Iris pigment epithelial cell (primary cell): ENCODE data around the gene AVPI1.
A peak's percentile ranks its signal among the peaks of the same experiment; 100 is the strongest.
"Not testable (repeated sequence)": the region's sequence is repeated elsewhere in the genome, so short reads cannot be mapped to it uniquely, and the experiment has no call there.

Experiments used
- DNase-seq: peaks from one replicate; pipeline ENCODE4 v3.0.0-alpha.2; 2011; ENCODE audit warnings: low read depth

The AVPI1 gene

DNA sequence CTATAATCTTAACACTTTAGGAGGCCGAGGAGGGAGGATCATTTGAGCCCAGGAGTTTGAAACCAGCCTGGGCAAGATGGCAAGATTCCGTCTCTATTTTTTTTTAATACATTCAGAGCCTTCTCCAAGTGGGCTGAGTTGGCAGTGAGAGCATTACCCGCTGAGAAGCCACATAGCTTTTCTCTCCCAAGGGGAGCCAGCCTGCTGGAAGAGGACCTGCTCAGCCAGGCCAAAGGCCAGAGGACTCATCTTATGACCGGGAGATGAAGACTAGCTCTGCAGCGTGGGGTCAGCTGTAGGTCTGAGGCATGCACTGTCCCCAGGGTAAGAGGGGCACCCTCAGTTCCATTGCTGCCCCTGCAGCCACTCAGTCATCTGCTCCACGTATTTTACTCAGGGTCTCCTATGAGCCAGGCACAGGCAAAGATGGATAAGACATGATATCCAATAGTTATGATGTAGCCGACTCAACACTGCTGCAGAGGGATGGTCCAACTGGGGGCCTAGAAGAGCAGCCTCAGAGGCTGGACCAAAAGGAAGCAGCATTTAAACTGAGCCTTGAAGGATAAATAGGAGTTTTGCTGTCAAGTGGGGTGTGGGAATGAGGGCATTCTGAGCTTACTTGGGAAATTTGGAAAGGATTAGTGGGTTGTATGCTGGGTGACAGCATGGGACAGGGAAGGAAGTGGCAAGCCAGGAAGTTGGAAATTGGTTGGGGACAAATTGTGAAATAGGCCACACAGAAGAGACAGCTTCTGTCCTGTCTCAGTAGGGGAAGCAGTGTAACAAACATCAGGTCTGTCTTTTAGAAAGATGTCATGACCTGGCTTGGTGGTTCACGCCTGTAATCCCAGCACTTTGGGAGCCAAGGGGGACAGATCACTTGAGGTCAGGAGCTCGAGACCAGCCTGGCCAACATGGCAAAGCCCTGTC lies 24.9 kb upstream of the AVPI1 start:
- no peak for DNase-seq

DNA sequence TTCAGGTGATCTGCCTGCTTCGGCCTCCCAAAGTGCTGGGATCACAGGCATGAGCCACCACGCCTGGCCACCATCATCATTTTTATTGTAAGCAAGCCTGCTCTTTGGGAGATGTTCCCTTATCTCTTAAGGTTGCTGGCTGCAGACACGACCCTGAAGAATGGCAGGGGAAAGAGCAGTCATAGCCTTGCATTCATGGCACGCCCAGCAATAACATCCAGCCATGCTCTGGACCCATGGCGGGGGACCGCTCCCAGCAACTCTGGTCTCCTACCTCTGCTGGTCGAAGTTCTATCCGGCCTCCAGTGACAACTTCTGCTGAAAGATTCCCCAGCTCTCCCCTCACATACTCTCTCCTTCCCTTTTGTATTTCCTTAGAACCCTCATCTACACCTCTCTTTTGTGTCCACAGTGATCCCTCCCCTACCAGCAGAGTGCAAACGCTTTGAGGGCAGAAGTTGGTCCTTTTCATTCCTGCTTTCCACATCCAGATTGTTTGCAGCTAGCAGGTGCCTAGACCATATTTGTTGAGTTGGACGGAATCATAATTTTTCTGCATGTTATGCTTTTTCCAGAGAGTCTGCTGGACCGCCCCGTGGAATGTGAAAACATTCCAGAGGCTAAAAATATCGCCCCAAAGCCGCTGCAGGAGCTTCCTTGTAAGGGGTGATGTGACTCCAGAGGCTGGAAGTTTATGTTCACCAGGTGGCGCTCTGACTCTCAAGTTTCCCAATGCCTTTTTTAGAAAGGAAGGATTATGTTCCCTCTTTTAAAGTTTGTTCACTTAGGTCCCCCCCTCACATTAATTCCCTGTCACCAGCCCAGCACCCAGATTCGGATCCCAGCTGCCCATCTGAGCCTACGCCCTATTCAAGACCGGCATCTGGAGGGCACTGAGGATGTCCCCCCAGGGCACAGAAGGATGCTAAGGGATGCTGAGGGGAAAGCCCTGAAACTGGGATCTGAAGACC lies 22.2 kb upstream of the AVPI1 start:
- DNase-seq: peak; percentile 81

DNA sequence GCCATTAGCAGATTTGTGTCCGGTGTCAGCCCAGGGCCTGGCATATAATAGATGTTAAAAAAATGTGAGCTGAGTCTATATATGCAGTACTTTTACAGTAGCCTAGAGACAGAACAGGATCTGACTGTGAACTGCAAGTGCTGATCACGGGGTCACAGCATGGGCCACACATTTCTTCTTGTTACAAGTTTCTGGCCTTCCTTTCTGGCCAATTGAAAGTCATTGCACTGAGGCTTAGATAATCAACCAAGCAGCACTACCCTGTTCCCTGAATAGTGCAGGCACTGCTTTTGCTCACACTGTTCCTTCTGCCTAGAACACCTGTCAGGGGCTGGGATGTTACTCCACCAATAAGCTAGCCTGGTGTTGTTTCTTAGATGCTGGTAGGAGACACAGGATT lies 21.1 kb upstream of the AVPI1 start:
- DNase-seq: no peak

DNA sequence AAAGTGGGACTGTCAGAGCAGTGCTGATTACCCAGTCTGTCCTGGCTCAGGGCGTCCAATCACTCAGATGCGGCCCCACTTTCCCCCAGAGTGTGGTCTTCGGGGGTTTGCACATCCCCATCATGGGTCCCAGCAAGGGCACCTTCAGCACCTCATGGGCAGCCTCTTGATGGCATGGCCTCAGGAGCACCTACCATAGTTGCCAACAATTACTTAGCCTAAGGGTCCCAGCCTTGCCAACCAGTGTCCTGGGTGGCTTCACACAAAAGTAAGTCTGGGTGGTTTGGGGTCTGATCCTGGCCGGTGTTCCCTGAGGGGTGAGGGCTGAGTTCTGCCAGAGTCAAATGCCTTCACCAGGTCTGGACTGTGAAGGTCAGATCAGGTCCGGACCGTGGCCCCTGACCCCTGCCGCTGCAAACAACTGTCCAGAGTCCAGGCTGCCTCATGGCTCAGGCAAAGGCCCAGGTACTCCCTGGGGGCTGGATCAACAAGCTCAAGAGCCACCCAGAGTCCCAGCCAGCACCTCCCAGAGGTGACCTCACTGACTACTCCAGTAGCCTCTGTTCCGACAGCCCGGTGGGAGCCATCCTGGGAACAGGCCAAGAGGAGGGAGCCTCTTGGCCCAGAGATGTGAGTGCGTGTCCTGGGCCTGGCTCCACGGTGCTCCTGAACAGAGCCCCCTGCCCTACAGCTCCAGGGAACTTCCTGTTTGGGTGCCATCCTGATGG lies 20.3 kb upstream of the AVPI1 start:
- DNase-seq: no peak

DNA sequence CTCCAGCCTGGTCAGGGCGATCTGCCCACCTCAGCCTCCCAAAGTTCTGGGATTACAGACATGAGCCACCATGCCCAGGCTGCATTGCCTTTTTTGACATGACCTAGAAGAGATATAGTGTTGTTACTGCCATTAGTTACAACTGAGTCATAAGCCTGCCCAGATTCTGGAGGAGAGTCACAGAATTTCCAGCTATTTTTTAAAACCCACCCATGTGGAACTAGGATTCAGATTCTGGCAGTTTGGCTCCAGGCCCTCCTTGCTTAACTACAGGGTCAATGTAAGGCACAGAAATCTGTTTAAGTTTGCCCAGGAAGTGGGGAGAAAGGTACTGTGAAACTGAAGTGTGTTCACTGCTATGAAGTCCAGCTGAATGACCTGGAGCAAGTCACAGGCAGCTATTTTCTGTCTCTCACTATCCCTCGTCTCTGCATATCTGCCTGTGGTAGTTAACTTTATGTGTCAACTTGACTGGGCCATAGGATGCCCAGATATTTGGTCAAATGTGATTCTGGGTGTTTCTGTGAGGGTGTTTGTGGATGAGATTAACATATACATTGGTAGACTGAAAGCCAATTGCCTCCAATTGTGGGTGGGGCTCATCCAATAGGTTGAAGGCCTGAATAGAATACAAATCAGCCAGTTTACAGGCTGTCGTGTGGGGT lies 18.1 kb upstream of the AVPI1 start:
- no peak for DNase-seq

DNA sequence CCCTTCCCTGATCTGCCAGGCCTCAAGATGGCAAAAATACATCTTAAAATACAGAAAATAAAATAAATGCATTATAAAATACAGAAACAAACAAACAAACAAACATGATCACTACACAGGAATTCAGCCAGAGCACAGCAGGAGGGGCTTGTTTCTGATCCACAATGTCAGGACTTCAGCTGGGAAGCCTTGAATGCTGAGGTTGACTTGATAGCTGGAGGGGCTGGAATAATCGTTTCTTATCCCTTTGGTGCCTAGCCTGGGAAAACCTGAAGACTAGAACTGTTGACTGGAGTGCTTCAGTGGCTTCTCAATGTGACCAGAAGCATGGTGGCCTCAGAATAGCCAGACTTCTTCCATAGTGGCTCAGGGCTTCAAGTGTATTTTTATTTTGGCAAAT lies 17.3 kb upstream of the AVPI1 start:
- DNase-seq: no peak

DNA sequence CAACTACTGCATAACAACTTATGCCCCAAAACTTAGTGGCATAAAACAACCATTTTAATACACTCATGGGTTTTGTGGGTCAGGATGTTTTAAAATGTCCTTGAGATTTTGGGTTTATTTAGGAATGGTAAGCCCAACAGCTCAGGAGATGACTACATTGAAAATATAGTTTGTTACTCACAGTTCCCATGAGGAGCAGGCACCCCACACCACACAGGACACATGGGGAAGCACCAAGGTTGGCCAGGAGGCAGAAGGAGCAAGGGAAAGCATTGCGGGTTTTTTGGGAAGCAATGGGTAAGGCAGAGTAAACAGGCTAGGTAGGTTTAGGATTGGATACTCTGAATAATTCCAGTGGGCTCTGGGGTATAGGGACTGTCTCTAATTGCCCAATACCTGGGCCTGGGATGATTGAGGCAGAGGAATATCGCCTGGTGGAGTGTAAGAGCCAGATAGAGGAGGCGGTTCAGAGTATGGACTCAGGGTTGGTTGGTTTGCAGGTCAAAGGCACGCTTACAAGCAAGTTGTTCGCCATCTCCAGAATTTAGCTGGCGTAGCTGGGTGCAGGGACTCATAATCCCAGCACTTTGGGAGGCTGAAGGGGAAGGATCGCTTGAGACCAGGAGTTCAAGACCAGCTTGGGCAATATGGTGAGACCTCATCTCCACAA lies 16.5 kb upstream of the AVPI1 start:
- no peak for DNase-seq

DNA sequence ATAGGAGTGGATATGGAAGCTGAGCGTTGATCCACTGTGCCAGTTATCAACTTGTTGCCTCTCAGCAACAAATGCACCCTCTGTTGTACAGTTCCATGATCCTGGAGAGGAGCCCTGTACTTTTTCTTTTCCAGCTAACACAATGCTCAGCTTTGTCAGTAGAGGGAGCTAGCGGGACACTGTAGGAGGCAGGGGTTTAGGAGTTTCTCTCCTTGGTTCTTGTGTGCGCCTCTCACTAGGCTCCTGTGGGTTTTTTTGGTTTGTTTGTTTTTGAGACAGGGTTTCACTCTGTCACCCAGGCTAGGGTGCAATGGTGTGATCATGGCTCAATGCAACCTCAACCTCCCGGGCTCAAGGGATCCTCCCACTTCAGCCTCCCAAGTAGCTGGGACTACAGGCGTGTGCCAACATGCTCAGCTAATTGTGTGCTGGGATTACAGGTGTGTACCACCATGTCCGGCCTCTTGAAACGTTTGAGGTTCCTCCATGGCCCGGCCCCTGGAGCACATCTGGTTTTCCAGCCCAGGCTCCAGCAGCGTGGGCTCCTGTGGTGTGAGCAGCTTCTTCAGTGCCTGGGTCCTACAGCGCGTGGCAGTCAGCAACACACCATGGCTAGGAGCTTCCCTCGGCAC lies 14.5 kb upstream of the AVPI1 start:
- DNase-seq: peak; percentile 72

DNA sequence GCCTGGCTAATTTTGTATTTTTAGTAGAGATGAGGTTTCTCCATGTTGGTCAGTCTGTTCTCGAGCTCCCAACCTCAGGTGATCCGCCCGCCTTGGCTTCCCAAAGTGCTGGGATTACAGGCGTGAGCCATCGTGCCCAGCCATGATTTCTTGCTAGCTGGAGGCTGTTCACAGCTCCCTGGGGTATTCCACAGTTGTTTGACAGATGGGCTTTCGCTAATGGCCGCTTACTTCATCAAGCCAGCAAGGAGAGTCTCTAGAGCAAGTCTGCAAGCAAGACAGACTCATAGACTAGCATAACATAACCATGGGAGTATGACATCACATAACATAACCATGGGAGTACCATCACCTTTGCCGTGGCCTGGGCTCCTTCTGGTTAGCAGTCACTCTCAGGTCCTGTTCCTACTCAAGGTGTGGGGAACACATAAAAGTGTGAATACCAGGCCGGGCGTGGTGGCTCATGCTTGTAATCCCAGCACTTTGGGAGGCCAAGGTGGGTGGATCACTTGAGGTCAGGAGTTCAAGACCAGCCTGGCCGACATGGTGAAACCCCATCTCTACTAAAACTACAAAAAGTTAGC lies 11.1 kb upstream of the AVPI1 start:
- DNase-seq: not testable (repeated sequence)

DNA sequence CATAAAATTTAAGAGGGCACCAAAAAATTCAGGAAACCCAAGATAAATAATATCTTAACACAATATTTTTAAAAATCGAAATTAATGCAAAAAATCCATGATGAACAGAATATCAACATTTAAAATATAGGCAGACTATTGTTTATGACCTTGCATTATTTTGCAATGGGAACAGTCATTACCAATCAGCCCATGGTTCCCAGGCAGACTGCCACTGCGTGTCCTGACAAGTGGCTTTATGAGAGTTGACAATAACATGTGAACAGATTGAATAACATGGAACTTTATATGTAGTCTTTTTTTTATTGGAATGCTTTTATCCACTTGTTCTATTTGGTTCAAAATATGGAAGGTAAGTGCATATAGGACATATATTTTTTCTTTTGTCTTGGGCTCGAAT lies 3.1 kb upstream of the AVPI1 start:
- DNase-seq: no peak

DNA sequence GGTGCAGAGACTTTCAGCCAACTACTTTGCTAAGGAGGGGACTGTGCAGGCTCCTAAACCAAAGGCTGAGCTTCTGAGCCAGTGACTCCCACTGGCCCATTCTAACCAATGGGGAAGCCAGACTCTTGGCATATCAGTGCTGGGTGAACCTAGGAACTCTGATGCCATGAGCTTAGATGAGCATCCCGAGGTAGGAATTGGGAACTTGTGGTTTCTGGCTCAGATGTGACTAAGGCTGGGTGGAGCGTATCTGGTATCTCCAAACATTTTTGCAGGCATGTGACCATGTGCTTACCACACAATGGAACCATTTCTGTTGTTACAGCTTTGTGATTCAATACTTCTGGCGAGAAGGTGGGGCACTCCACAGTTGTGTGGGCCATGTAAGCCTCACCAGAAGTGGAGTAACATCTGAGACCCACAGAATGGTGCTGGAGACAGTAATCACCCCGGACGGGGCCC lies 2.5 kb upstream of the AVPI1 start:
- peak; percentile 95 for DNase-seq

DNA sequence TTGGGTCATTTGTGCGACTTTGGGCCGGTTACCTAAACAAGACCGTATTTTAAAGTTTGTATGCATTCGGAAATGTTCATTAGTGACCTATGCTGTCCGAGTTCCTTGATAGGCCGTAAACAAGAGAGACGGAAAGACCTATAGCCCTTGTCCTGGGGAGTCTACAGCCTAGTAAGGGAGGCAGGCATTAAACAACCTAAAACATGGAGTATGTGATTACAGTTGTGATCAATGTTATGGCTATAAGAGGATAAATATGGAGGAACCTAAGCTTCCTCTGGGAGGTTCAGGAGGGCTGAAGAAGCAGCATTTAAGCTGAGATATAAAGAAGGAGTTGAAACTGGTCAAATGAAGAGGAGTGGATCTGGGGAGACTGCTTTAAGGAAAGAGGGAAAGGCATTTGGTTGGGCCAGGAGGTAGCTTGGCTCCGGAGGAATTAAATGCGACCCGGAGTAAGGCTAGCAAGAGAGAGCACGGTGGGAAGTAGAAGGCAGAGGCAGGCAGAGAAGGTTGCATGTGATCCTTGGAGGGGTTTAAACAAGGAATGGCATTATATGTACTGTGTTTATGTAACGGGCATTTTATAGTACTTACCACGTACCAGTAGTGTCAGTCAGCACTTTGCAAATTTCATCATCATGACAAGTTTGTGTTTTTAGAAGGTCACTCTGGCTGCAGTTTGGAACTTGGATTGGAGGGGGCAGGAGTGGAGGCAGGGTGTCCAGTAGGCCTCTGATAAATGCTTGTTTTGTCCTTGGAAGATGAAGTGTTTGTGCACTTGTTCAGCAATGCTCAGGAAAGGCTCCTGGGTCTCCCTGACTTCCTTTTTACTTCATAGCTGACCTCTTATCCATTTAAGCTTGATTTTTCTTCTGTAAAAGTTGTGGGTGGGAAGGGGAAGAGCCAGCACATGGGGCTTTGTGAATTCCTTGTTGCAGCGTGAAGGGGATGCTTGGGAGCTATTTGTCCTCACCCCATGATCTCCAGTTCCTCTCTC lies 1.0 kb upstream of the AVPI1 start:
- peak; percentile 90 for DNase-seq

DNA sequence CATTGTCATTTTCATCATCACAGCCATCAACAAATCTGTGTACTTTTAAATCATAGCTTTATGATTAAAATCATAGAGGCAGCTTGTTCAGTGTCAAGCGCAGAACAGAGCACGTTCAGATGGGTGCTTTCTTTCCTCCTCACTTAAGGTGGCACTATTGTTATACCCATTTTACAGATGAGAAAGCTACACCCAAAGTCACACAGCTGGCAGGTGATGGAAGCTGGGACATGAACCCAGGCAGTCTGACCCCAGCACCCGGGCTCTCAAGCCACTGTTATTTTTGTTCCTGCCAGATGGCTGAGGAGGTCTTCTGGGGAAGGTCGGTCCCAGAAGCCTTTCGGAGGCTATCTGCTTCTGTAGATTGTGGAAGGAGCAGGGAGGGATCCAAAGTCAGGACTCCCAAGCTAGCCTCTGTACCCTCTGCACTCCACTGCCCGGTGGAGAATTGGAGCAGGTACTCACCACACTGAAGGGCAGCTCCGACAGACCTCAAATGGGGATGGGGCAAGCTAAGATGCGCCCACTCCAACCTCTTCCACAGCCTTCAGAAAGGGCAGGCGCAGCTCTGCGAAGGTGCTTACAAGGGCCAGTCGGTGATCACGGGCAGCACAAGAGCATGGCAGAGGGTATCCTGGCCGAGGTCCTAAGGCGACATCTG lies 610 bp downstream of the AVPI1 start:
- DNase-seq: peak; percentile 12

DNA sequence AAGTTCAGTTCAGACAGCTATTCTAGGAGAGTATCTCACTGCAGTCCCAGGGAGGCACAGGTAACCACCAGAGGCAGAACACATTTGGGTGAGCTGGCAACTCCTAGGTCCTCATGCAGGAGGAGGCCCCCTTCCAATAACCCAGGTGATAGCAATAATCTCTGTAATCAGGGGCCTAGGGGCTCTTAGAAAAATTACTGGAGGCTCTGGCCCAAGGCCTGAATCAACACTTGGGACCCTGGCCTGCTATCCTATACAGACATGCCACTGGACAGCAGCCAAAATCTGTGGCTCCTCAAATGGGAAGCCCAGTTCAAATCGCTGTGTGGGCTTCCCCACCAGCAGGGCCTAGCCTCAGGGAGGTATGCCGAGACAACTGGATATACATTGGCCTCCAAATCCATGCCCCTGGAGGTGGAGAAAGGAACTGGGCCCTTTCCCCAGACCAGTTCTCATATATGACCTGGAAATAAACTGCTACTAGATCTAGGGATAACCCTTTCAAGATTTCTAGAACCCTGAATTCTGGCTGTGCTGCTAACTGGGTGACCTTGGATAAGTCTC lies 1.6 kb downstream of the AVPI1 start:
- DNase-seq: peak; percentile 61

DNA sequence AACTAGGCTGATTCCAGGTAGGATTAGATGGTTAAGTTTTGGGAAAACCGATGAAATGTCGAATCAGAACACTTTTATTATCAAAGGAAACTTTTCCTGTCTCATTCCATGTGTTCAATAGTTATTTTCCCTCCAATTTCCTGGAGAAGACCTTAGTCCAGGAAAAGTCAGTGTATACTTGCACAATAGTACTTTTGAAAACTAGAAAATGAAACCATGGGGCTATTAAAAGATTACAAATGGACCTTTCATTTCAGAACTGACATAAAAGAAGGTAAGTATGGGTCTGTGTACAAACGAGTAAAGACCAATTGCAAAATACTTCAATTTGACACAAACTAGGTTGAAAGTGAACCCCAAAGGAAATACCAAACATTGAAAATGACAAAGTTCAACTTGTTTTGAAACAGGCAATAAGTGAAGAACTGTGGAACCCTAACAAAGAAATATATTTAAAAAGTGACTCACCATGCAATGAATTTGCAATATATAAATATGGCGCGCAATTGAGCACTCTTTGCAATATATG lies 2.1 kb downstream of the AVPI1 start:
- DNase-seq: peak; percentile 63

DNA sequence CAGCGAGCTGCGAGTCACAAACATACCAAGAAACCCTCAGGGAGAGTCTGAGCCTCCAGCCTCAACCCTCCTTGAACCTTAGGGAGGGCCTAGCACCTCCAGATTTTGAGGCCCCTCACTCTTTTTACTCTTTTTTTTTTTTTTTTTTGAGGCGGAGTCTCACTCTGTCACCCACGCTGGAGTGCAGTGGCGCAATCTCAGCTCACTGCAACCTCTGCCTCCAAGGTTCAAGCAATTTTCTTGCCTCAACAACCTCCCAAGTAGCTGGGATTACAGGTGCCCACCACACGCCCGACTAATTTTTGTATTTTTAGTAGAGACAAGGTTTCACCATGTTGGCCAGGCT lies 2.7 kb downstream of the AVPI1 start:
- DNase-seq: not testable (repeated sequence)

DNA sequence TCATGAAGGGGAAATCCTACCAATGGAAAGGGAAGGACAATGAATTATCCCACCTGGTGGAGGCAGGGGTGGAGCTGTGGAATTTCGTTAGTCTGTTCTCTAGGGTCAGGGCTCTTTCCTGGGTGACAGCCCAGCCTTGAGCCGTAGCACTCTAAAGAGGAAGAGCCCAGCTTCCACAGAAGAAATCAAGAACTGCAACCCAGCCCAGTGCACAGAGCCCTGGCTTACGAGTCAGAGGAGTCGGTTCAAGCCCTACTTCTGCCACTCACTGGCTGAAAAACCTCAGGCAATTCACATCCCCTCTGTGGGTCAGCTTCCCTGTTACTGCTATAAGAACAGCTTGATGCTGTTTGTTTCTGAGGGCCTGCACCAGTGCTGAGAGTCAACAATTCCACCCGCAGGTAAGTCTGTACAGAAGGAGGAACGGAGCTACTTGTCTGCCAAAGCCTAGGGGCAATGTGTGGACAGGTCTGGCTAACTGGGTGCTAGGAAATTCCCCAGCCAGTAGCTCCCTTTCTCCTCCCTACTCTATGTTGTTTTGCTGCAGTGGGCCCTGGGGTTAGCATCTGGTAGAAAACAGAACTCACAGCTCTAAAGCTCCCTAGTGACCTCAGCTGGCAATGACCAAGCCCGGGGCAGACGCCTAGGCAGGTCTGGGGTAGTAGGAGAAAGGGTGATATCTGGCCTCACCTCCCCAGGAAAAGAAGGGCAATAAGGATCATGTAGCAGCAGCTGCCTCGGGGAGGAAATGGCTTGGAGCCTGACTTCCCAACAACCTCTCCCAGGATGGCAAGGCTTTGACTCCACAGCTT lies 3.3 kb downstream of the AVPI1 start:
- peak; percentile 60 for DNase-seq
